NB4 (cell line): ENCODE measurements around the gene ZDHHC21.
"Not testable (repeated sequence)": the region's sequence is repeated elsewhere in the genome, so short reads cannot be mapped to it uniquely, and the experiment has no call there.

ENCODE experiments used
- DNase-seq: peaks from one replicate; pipeline ENCODE4 v3.0.0; 2010; ENCODE audit warnings: low read depth
- H3K4me3 ChIP-seq: one replicate; pipeline ENCODE4 v1.5.1; 2011; ENCODE audit warnings: mild to moderate bottlenecking, low read depth, low read length, moderate library complexity
- CTCF ChIP-seq: IDR thresholded peaks from one replicate; pipeline ENCODE4 v1.5.1; 2012; ENCODE audit warnings: low read depth, low read length
- MYC ChIP-seq: IDR thresholded peaks from 2 replicates; pipeline ENCODE4 v1.6.1; 2011; ENCODE audit warnings: low read depth, low read length
- POLR2A ChIP-seq: IDR thresholded peaks from 2 replicates; pipeline ENCODE4 v1.6.1; 2011; ENCODE audit warnings: mild to moderate bottlenecking; ENCODE audit not compliant: insufficient read length; ENCODE audit errors: extremely low read depth
- TF ChIP-seq, protein P1 (sequence below): IDR thresholded peaks from 2 replicates; pipeline ENCODE4 v1.6.1; 2011; ENCODE audit warnings: low read depth, low read length

Gene ZDHHC21

GRCh38 chr9:14677872-14678271 is 15.4 kb downstream of the ZDHHC21 start:
- TF ChIP-seq, protein P1, sequence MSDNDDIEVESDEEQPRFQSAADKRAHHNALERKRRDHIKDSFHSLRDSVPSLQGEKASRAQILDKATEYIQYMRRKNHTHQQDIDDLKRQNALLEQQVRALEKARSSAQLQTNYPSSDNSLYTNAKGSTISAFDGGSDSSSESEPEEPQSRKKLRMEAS = no peak
- TF ChIP-seq CTCF (no peak), MYC (no peak), POLR2A (no peak)

GRCh38 chr9:14677396-14677795 is 15.8 kb downstream of the ZDHHC21 start:
- H3K4me3 ChIP-seq = no peak overlapping the region
- DNase-seq = no peak
- TF ChIP-seq CTCF (no peak), MYC (no peak), POLR2A (no peak)
- TF ChIP-seq, protein P1 = no peak

More at GRCh38 chr9:14677872-14678271, 15.4 kb downstream of the ZDHHC21 start:
- DNase-seq = no peak
- H3K4me3 ChIP-seq = no peak overlapping the region

DNA sequence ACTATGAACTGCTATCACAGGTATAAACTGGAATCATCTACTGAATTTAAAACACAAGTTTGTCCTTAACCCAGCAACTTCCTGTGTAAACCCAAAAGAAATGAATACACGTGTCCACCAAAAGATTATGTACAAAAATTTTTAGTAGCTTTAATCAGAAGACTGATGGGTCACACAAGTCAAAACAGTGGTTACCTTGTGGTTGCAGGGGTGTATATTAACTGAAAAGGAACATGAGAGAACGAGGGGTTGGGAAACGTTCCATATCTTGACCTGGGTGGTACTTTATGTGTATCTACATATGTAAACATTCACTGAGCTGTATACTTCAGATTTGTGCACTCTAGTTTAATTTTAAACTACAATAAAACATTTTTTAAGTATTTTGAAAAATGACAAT is 18.6 kb downstream of the ZDHHC21 start:
- TF ChIP-seq MYC (no peak), CTCF (no peak), POLR2A (no peak)
- TF ChIP-seq, protein P1 = no peak
- DNase-seq = no peak
- no peak overlapping the region for H3K4me3 ChIP-seq

- no peak overlapping the region for H3K4me3 ChIP-seq
- TF ChIP-seq POLR2A (no peak), MYC (no peak), CTCF (no peak)
- no peak for DNase-seq
These were observed 21.9 kb downstream of the ZDHHC21 start for GRCh38 chr9:14671377-14671776.

- no peak for DNase-seq
- TF ChIP-seq CTCF (no peak), POLR2A (no peak)
- H3K4me3 ChIP-seq = no peak overlapping the region
These were observed 22.5 kb downstream of the ZDHHC21 start for GRCh38 chr9:14670718-14671117.

DNA sequence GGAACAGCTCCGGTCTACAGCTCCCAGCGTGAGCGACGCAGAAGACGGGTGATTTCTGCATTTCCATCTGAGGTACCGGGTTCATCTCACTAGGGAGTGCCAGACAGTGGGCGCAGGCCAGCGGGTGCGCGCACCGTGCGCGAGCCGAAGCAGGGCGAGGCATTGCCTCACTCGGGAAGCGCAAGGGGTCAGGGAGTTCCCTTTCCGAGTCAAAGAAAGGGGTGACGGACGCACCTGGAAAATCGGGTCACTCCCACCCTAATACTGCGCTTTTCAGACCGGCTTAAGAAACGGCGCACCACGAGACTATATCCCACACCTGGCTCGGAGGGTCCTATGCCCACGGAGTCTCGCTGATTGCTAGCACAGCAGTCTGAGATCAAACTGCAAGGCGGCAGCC is 29.2 kb downstream of the ZDHHC21 start:
- DNase-seq, H3K4me3 ChIP-seq: not testable (repeated sequence)

GRCh38 chr9:14662060-14662453 is 31.2 kb downstream of the ZDHHC21 start:
- TF ChIP-seq POLR2A = no peak
- TF ChIP-seq CTCF = no peak
- TF ChIP-seq, protein P1 = no peak
- TF ChIP-seq MYC = no peak
- no peak for DNase-seq
- no peak overlapping the region for H3K4me3 ChIP-seq
